Measurements from ENCODE around the gene THRB.

Gene THRB

DNA sequence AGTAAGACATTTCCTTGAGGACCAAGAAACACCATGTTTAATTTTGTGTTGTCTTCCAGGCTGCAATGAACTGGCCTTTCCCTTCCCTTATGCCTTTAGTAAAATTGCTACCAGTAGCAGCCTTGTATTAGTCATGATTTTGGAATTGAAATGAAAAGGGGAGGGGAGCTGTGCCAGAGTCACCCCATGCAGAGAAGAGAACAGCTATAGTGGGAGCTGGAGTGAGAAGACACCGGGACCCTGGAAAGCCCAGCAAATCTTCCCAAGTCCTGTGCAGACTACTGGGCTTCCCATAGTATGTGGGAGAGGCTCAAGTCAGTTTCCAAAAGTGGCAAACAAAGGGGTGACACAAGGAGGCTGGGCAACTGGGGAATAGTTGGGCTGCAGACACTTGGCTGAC is 371.1 kb downstream of the THRB start:
- TF ChIP-seq, protein P1, sequence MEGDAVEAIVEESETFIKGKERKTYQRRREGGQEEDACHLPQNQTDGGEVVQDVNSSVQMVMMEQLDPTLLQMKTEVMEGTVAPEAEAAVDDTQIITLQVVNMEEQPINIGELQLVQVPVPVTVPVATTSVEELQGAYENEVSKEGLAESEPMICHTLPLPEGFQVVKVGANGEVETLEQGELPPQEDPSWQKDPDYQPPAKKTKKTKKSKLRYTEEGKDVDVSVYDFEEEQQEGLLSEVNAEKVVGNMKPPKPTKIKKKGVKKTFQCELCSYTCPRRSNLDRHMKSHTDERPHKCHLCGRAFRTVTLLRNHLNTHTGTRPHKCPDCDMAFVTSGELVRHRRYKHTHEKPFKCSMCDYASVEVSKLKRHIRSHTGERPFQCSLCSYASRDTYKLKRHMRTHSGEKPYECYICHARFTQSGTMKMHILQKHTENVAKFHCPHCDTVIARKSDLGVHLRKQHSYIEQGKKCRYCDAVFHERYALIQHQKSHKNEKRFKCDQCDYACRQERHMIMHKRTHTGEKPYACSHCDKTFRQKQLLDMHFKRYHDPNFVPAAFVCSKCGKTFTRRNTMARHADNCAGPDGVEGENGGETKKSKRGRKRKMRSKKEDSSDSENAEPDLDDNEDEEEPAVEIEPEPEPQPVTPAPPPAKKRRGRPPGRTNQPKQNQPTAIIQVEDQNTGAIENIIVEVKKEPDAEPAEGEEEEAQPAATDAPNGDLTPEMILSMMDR (IDR thresholded peaks at IDR 0.05; ENCODE audit: control insufficient read depth, insufficient read depth, low read depth, low read length, missing control alignments), result no peak
- DNase-seq (ENCODE audit: low read depth), result no peak
- H3K4me3 ChIP-seq (ENCODE audit: control insufficient read depth, low read depth, low read length), result no peak overlapping the region

DNA sequence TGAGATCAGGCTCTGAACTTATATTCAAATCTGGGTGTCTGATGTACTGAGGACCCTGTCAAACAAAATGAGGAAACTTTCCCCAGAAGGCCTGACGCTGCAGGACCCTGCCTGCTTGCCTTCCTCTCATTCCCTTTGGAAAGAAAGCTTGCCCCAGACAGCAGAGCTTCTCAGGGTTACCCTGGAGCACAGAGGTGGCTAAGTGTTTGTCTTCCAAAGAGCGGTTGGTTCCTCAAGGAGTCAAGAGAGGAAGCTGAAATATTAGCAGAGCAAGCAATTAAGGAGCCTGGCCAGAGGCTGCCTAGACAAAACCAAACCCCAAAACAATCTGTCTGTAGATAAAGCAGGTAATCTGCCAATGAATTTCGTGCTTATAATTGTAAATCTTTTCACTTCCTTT is 374.2 kb downstream of the THRB start:
- no peak for DNase-seq (ENCODE audit: low read depth)
- TF ChIP-seq, protein P1 (IDR thresholded peaks at IDR 0.05; ENCODE audit: control insufficient read depth, insufficient read depth, low read depth, low read length, missing control alignments), result no peak
- no peak overlapping the region for H3K4me3 ChIP-seq (ENCODE audit: control insufficient read depth, low read depth, low read length)

DNA sequence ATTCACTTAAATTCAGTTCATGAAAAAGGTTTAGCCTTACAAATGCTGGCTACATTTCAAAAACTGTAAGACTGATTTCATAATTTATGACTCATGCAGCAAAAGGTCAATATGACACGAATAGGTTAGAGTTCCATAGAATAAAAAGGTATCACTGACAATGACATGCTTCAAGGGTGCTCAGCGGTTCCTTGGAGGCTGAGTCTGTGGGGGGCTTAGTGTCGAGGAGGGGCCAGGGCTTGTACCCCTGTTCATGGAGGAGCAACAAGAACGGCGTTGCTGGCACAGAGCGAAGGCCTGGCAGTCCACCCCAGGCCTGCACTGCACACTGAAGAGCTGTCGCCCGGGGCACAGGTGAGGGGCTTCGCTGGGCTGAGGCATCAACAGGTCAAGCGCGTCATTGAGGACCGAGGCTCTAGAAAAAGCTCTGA is 375.3 kb downstream of the THRB start:
- H3K4me3 ChIP-seq (ENCODE audit: control insufficient read depth, low read depth, low read length), result no peak overlapping the region
- TF ChIP-seq, protein P1 (IDR thresholded peaks at IDR 0.05; ENCODE audit: control insufficient read depth, insufficient read depth, low read depth, low read length, missing control alignments), result no peak
- peak; percentile 31 for DNase-seq (ENCODE audit: low read depth)

DNA sequence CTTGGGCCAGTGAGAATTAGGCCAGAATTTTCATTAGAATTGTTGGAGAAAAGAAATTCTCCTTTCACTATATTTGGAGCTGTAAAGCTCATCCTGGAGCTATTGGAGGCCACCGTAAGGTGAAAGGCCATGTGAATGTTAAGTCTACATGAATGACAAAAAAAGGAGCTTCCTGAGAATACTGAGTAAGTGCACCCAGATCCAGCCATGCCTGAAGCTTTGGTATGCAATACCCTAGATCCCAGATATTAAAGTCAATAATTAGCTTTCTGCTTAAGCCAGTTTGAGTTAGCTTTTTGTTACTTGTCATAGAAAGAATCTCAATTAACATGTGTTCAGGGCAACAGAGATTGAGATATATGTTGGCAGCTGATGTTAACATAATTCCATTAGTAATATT is 377.1 kb downstream of the THRB start:
- TF ChIP-seq, protein P1 (IDR thresholded peaks at IDR 0.05; ENCODE audit: control insufficient read depth, insufficient read depth, low read depth, low read length, missing control alignments), result no peak
- DNase-seq (ENCODE audit: low read depth), result no peak
- H3K4me3 ChIP-seq (ENCODE audit: control insufficient read depth, low read depth, low read length), result no peak overlapping the region

DNA sequence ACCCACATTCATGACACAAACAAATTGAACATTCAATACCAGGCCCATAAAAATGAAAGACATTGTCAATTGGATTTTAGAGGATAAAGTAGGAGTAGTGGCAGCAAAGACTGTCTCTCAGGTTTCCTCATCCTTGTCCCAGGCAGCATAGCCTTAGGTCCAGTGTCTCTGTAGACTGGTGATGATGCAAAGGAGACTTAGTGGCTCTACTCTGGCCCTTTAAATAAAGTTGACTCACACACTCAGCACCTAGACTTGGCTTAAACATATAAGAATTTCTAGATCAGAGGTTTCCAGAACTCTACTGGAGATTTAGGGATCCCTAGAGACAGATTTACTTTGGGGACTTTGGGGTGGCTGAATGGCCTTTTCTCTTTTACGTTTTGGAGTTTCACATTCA is 382.9 kb downstream of the THRB start:
- no peak overlapping the region for H3K4me3 ChIP-seq (ENCODE audit: control insufficient read depth, low read depth, low read length)
- DNase-seq (ENCODE audit: low read depth), result no peak
- TF ChIP-seq, protein P1 (IDR thresholded peaks at IDR 0.05; ENCODE audit: control insufficient read depth, insufficient read depth, low read depth, low read length, missing control alignments), result no peak

DNA sequence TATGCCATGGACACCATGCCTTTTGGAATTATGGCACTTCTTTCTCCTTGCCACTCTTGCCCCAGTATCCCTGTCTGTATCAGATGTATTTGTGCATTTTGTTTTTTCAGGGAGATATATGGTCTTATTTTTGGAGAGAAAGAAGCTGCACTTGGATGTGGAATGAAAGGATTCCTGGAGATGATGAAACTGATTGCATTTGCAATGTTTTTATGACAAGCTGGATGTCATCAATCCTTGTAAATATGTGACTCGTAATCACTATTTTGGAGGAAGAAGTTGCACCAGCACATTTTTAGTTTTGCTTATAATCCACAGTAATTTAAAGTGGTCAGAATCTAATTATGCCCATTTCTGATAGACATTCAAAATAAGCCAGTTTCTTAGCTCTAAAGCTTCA is 384.6 kb downstream of the THRB start:
- no peak overlapping the region for H3K4me3 ChIP-seq (ENCODE audit: control insufficient read depth, low read depth, low read length)
- DNase-seq (ENCODE audit: low read depth), result peak; percentile 64
- TF ChIP-seq, protein P1 (IDR thresholded peaks at IDR 0.05; ENCODE audit: control insufficient read depth, insufficient read depth, low read depth, low read length, missing control alignments), result no peak

DNA sequence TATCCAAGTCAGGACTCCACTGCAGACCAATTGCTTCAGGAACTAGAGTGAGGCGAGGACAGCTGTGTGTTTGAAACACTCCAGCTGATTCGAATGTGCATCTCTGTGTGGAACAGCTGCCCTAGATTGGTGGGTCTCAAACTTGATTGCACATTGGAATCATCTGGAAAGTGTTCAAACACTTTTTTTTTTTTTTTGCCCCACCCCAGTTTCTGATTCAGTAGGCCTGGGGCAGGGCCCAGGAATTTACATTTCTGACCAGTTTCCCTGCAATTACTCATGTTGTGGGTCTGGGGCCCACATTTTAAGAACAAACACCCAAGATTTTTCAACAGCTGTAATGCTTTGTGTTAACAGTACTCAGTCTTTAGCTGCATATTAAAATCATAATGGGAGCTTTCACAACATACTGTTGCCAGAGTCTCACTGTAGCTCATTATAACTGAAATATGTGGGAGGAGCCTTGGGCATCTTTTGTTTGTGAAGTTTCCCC is 392.9 kb downstream of the THRB start:
- no peak overlapping the region for H3K4me3 ChIP-seq (ENCODE audit: control insufficient read depth, low read depth, low read length)
- TF ChIP-seq, protein P1 (IDR thresholded peaks at IDR 0.05; ENCODE audit: control insufficient read depth, insufficient read depth, low read depth, low read length, missing control alignments), result no peak
- no peak for DNase-seq (ENCODE audit: low read depth)
